GM12864 (cell line): Measurements from ENCODE around the gene TRIM31.
A peak's percentile ranks its signal among the peaks of the same experiment; 100 is the strongest.

Experiments used
- DNase-seq: peaks from one replicate; pipeline ENCODE4 v3.0.0-alpha.2; 2011; ENCODE audit warnings: low read depth
- H3K4me3 ChIP-seq: 2 replicates; pipeline ENCODE4 v1.5.1; 2011; ENCODE audit warnings: mild to moderate bottlenecking, low read depth, low read length, control low read depth
- TF ChIP-seq, protein P1 (sequence below): IDR thresholded peaks from 2 replicates; pipeline ENCODE4 v1.5.1; 2011; ENCODE audit warnings: low read depth, mild to moderate bottlenecking, moderate library complexity, low read length, control low read depth, inconsistent platforms; ENCODE audit errors: missing control alignments

The TRIM31 gene

DNA sequence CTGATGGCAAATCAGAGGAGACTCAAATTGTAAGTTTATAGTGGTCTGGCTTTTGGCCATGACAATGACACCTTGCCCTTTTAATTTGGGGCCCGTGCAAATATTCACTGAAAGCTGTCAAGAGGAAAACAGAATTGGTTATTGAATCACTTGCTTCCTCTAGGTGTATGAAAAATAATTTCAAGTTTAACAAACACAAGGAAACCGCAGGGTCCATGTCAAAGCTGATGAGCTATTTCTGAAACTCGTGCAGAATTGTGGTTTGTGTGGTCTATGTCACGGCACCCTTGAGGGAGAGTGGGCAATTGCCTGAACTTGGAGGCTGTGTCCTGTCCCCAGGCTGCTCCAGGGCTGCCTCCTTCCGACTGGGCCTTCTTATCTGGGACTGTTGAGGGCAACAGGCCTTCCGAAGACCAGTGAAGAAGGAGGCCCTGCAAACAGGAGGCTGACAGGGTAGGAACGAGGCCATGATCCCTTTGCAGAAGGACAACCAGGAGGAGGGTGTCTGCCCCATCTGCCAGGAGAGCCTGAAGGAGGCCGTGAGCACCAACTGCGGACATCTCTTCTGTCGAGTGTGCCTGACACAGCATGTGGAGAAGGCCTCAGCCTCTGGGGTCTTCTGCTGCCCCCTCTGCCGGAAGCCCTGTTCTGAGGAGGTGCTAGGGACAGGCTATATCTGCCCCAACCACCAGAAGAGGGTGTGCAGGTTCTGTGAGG, 23.8 kb upstream of the TRIM31 start:
- no peak overlapping the region for H3K4me3 ChIP-seq
- TF ChIP-seq, protein P1, sequence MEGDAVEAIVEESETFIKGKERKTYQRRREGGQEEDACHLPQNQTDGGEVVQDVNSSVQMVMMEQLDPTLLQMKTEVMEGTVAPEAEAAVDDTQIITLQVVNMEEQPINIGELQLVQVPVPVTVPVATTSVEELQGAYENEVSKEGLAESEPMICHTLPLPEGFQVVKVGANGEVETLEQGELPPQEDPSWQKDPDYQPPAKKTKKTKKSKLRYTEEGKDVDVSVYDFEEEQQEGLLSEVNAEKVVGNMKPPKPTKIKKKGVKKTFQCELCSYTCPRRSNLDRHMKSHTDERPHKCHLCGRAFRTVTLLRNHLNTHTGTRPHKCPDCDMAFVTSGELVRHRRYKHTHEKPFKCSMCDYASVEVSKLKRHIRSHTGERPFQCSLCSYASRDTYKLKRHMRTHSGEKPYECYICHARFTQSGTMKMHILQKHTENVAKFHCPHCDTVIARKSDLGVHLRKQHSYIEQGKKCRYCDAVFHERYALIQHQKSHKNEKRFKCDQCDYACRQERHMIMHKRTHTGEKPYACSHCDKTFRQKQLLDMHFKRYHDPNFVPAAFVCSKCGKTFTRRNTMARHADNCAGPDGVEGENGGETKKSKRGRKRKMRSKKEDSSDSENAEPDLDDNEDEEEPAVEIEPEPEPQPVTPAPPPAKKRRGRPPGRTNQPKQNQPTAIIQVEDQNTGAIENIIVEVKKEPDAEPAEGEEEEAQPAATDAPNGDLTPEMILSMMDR: no peak
- DNase-seq: no peak

DNA sequence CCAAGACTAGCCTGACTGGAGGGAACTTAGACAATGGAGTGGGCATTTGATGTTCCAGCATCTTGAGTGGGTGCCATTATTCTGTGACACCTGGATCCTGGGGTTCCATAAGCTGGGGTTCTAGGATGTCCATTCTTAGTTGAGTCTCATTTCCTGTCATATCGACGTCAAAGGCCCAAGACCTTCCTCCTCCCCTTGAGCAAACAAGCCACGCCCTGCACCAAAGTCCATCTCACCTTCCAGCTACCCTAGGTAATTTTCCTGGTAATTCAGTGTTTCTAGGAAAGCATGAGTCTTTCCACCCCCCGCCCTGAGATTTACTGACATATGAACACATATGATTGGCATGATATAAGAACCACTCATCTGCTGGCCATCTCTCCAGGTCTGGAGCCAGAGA, 22.9 kb upstream of the TRIM31 start, which contains the start of gene TRIM40:
Gene TRIM40 (plus strand): TSS at position 384 of the 400 bp plus-strand sequence. CDS start 897 bp downstream, outside the sequence.
- DNase-seq: no peak
- H3K4me3 ChIP-seq: no peak within 1 kb of the TSS
- TF ChIP-seq, protein P1: no peak

DNA sequence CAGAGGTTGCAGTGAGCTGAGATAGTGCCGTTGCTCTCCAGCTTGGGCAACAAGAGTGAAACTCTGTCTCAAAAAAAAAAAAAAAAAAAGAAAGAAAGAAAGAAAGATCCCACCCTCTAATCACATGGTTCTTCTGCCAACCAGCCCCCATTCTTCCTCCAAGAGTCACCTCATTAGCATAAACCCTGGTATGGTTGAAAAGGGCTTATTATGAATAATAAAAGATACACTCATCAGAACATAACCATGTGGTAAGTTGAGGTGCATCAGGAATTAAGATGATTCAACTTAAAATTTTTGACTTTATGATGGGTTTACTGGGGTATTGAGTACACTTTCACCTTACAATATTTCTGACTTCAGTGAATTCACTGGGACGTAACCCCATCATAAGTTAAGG, 22.3 kb upstream of the TRIM31 start:
- no peak overlapping the region for H3K4me3 ChIP-seq
- TF ChIP-seq, protein P1: no peak
- no peak for DNase-seq

DNA sequence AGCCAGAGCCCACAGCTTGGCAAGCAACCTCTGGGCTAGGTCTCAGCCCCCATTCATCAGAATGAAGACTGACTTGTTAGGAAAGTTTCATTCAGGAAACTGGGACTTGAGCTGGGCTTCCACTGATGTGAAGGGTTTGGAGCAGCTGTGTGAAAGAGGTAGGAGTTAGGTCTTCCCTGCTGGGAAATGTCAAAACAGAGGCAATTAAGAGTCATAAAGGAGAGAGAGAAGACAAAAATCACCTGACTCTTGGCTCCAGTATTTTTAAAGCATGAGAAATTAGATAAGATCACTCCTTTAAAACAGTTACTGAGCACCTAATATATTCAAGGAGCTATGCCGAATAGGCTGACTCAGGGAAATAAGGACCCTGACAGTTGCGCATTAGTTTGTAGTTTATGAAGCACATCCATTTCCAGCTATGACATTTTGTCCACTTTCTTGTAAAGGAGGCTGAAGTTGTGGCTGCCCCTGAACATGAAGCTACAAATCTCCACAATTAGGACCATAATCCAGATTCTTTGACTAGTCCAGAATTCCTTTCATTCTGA, 19.1 kb upstream of the TRIM31 start:
- DNase-seq: no peak
- TF ChIP-seq, protein P1: no peak
- no peak overlapping the region for H3K4me3 ChIP-seq

DNA sequence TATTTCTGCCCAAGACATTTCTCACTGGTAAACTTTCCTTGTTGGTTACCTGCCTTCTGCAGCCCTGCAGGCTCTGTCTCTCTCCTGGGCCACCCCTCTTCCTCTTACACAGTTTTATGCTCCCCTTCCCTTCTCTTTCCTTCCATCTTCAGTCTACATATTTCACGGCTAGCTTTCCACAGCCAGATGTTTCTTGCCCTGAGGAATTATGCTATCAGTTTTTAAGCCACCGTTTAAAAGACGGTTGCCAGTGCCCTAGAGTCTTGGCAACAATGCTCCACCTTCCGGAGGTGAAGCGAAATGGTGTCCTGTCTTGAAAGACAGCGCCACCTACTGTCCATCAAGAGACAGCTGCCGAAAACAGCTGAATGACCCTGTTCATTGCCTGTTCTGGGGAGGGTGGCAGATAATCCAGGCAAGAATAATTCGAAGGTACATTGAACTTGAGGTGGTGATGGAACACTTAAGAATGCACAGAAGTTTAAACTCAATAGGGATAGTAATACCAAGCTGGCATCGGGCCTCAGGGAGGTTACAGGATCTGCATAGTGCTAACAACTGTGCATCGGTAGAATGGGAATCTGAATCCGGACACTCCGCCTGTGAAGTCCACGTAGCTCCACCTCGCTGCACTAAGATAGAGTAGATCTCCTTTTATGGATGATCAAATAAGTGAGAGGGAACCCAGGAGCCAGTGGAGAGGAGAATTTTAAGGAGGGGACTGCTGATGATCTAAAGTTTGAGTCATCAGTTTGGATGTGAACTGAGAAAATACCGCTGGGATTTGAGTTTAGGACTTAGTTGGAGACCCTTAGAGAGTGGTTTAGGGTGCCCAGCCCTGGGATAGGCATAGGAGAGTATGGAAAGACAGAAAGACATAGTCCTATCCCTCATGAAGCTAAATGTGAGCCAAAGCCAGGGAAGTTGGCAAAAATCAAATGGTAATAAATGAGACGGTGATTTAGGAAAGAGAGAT, 18.3 kb upstream of the TRIM31 start:
- TF ChIP-seq, protein P1: peak; percentile 98
- no peak overlapping the region for H3K4me3 ChIP-seq
- peak; percentile 46 for DNase-seq

DNA sequence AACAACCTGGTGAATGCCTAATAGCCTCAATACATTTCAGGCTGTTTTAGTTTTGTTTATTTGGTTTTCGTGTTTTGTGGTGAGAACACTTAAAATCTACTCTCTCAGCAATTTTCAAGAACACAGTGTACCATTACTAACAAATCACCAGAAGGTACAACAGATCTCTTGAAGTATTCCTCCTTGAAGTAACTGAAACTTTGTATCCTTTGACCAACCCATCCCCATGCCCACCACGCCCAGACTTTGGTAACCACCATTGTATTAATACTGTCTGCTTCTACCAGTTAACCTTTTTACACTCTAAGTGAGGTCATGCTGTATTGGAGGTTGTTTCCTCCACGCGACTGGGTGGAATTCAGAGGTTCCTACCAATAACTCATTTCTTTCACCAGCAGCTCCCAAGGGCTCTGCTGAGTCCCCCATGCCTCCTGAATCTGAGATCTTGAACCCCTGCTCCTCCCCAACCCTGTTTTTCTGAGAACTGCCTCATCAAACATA, 17.3 kb upstream of the TRIM31 start:
- TF ChIP-seq, protein P1: no peak
- no peak for DNase-seq
- H3K4me3 ChIP-seq: no peak overlapping the region
